NCI-H2029 treated with DMSO at 0.1 percent for 48 hours (cell line): ENCODE measurements around the gene RGS19.
"Not testable (repeated sequence)": the region's sequence is repeated elsewhere in the genome, so short reads cannot be mapped to it uniquely, and the experiment has no call there.

Experiments
- DNase-seq: peaks from one replicate; lab custom pipeline; 2025; lab: John Stamatoyannopoulos, UW

RGS19 gene, protein sequence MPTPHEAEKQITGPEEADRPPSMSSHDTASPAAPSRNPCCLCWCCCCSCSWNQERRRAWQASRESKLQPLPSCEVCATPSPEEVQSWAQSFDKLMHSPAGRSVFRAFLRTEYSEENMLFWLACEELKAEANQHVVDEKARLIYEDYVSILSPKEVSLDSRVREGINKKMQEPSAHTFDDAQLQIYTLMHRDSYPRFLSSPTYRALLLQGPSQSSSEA

DNA sequence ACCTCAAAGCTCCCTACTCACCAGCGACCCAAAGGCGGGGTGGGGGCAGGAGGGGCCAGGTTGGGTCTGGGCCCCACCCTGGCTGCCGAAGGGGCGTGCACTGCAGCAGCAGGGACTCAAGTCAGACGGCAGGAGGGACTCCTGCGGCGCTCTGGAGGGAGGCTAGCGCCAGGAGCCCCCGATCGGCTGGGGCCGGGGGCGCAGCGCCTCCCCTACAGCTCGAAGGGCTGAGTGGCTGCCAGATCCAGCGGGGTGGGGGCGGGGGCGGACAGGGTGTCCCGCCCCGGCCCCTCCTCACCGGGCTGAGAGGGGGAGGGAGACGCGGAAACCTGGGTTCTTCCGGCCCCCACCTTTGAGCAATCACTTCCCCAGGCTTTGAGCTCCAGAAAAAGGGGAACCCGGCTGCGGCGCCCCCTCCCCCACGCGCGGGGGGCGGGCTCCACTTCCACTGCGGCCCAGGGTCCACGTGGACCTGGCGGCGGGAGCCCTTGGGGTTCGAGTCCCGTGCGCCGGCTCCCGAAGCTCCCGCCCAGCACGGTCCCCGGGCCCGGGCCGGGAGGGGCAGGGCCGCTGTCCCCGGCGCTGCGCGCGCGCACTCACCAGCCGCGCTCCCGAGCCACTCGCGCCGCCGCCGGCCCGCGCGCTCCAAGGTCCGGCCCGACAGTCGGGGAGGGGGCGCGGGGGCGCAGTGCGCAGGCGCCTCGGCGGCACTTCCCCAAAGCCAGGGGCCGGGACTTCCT lies at the start of gene RGS19:
Gene RGS19 (minus strand): TSS at position 246 of the 740 bp plus-strand sequence. CDS start 2,632 bp downstream, outside the sequence.
- no peak for DNase-seq

- not testable (repeated sequence) for DNase-seq
Observed at GRCh38 chr20:64123517-64123916, 44.2 kb upstream of the RGS19 start.

GRCh38 chr20:64122927-64123326 lies 43.6 kb upstream of the RGS19 start:
- not testable (repeated sequence) for DNase-seq

GRCh38 chr20:64121586-64121985 lies 42.3 kb upstream of the RGS19 start:
- DNase-seq: no peak

DNA sequence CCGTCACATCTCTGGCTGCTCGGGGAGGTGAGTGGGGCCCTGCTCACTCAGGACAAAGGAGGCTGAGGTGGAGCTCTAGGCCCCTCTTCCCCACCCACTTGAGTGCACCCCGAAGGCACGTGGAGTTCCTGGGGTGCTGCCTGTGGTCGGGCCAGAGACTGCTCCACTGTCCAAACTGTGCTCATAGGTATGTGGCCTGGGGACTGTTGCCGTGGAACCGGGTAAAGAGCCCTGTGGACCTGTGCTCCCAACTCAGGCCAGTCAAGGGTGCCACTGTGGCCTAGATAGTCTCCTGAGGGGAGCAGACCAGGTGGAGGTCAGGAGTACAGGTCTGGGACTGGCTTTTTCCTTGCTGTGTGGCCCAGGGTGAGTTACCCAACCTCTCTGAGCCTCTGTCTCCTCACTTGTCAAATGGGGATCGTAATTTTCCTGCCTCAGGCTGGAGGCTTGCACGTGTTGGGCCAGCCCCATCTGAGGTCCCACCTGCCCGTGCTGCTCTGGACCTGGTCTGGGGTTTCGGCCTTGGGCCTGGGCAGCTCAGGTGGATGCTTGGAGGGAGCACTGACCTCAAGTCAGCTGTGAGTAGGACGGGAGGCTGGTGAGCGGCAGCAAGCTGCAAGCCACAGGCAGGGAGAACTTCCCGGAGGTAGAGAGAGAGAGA lies 40.5 kb upstream of the RGS19 start:
- no peak for DNase-seq

DNA sequence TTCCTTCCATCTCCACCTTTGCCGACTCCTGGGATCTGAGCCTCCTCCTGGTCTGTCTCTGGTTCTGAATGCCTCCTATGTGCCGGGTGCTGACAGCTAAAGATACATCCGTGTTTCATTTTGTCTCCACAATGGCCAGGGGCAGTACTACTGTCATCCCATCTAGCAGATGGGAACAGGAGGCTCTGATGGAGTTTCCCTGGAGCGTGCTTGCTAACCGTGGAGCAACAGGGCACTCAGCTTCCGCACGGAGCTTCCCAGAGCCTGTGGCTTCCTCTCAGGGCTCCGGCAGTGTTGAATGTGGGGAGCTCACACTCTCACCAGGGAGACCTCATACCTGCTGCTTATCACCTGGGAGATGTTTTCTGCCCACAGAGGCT lies 40.0 kb upstream of the RGS19 start:
- no peak for DNase-seq

DNA sequence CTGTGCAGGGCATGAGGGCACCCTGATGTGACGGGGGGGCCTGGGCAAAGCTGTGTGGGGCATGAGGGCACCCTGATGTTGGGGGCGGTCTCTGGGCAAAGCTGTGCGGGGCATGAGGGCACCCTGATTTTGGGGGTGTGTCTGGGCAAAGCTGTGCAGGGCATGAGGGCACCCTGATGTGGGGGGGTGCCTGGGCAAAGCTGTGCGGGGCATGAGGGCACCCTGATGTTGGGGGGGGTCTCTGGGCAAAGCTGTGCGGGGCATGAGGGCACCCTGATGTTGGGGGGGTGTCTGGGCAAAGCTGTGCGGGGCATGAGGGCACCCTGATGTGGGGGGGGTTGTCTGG lies 38.1 kb upstream of the RGS19 start:
- DNase-seq: not testable (repeated sequence)

DNA sequence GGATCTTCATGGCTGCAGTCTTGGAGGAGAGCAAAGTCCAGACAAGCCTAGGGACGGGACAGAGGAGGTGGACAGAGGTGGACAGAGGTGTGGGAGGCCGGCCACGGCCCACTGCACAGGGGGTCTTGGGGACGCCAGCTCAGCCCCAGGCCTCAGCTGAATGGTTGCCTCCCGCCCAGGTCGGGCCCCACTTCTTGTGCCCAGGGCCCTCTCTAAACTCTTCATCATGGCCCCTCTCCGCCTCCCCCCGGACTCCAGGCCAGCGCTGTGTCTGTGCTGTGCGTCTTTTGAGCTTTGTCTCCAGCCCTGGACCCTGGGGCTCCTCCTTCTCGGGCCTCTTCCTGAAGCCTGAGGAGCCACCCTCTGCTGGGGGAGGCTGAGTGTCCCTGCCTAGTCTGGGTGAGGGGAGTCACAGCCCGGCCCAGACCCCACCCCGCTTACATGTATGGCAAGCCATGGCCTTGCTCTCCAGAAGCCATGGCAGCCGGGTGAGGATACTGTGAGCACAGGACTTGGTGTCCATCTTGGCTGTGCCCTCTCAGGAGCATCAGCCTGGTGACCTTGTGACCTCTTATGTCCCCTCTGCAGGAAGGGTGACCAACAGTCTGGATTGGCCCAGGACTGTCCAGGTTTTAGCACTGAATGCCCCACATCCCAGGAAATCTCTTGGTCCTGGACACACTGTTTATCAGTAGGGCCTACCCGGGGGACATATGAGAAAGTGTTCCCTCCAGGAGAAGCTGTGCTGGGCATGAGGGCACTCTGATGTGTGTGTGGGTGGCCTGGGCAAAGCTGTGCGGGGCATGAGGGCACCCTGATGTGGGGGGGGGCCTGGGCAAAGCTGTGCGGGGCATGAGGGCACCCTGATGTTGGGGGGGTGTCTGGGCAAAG lies 37.5 kb upstream of the RGS19 start:
- no peak for DNase-seq

- DNase-seq: no peak
Observed at GRCh38 chr20:64116016-64116415, 36.7 kb upstream of the RGS19 start.

GRCh38 chr20:64115171-64115911 lies 36.0 kb upstream of the RGS19 start:
- DNase-seq: no peak

GRCh38 chr20:64114356-64114971 lies 35.1 kb upstream of the RGS19 start:
- no peak for DNase-seq

DNA sequence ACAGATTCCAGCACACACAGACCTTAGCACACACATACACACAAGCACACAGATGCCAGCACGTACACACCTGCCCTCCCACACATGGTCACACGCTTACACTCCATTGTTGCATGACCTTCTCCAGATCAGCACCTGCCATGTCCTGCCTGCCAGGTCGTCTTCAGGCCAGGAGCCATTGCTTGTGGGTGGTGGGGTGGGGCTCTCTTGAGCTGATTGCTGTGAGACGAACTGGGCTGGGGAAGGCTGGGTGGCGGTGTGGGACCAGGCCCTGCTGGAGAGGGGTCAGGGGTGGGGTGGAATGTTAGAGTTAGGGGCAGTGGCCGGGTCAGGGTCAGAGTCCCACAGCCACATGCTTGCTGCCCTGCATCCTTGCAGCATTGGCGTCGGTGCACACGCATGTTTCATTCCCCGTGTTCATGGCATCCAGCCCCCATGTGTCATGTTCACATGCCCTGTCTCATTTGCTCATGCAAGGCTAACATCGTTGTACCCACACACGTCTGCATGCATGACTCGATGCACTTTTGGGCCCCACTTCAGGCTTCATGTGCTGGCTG lies 34.6 kb upstream of the RGS19 start:
- no peak for DNase-seq

DNA sequence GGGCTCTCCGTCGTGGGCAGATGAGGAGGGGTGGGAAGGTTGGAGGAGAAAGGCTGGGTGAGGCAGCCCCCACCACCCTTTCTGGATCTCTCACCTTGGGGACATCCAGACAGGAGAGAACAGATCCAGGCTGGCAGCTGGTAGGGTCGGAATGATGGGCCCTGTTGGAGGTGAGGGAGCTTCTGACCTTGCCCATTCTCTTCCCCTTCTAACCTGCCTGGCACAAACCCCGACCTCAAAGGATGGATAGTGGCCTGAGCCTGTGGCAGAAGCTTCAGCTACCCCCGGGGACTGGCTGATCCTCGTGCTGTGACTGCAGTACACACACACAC lies 34.1 kb upstream of the RGS19 start:
- DNase-seq: no peak

DNA sequence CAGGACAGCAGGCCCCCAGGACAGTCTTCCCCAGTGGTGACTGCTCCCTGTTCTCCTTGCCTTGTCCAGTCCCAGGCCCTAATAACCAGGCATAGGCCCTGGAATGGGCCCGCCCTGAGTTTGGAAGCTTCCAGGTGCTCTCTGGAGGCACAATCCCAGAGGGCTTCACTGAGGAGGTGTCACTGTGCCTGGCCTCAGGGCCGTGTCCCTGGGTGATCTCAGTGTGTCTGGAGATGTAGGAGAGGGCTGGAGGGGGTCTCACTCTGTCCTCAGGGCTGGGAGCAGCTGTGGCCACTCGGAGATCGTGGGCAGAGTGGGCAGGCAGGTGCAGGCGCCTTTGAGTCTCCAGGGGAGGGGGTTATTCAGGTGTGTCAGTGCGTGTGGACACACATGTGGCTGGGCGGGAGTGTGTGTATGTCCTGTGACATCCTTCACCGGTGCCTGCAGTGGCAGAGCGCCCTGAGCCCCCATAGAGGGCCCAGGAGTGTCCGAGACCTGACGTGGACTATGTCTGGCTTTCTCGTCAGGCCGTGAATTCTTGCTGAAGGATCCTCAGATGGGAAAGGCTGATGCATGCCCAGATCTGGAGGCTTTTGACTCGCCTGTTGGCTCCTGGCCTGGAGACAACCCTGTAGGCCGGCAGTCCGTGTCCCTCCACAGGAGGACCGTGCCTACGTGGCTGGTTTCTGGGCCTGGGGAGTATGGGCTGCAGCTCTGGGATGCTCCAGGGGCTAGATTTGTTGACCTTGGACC lies 33.5 kb upstream of the RGS19 start:
- no peak for DNase-seq

GRCh38 chr20:64111841-64112641 lies 32.7 kb upstream of the RGS19 start:
- no peak for DNase-seq

DNA sequence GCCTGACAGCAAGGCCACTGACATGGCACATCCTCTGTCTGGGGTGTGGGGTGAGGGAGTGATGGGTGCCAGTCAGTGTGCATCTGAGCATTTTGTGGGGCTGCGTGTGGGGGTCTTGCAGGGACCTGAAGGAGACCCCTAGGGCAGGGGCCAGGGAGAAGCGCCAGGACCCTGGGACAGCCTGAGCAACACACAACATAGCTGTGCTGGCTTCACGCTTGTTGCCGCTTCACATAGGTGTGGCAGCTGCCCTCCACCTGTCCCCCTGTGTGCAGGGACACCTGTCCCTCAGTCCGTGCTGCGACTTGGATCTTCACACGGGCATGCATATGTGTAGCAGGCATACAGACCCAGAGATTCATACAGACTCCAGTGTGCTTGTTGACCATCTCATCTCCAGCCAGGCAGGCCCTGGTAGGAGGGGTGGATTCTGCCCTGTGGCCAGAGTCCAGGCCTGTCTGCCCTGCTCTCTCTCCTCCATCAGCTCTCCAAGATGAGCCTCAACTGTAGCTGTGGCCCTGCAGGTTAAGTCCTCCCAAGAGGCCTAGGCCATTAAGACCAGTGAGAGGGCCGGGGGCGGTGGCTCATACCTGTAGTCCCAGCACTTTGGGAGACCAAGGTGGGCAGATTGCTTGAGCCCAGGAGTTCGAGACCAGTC lies 31.2 kb upstream of the RGS19 start:
- no peak for DNase-seq

DNA sequence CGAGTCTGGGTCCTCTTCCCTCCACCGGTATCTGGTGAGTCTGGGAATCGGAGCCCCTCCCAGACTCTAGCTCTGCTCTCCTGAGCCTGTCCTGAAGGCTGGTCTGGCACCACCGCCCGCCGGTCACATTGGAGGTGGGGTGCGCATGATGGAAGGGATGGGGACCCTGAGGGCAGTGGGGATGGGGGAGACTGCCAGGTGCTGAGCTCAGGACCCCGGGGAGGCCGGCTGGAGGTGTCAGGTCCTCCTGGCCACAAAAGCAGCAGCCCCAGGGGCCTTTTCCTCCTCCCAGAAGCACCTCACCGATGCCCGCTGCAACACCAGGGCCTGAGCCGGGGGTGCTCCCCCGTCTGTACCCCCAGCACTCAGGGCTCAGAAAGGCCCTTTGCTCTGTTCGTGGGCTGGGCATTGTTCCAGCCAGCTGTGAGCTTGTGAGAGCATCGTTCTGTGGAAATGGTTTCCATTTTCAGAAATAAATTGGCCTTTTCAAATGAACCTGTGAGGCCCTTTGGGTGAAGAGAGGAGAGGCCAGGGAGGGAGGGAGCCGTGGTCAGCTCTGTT lies 30.6 kb upstream of the RGS19 start:
- no peak for DNase-seq
